DOHH2 (cell line): ENCODE data around the gene GPC1.

ENCODE experiments used
- H3F3A ChIP-seq: fragments of 200-600 bp; sonication (generic), shearing (Covaris generic); 2 replicates; pipeline ENCODE4 v1.6.0; 2016; ENCODE audit warnings: antibody characterized with exemption, mild to moderate bottlenecking; ENCODE audit not compliant: control insufficient read depth, insufficient read depth
- H3K27ac ChIP-seq: fragments of 200-600 bp; sonication (generic); 2 replicates; pipeline ENCODE4 v1.5.1; 2014; ENCODE audit warnings: low read depth, mild to moderate bottlenecking, low read length, moderate library complexity
- H3K27me3 ChIP-seq: fragments of 200-600 bp; sonication (generic); 2 replicates; pipeline ENCODE4 v1.6.1; 2014; ENCODE audit warnings: mild to moderate bottlenecking, low read length, mixed read lengths; ENCODE audit not compliant: control insufficient read depth
- H3K36me3 ChIP-seq: fragments of 200-600 bp; sonication (generic); 2 replicates; pipeline ENCODE4 v1.6.1; 2014; ENCODE audit warnings: mild to moderate bottlenecking, low read length, moderate library complexity, mixed read lengths; ENCODE audit not compliant: control insufficient read depth
- H3K4me1 ChIP-seq: fragments of 200-600 bp; sonication (generic); 2 replicates; pipeline ENCODE4 v1.6.1; 2014; ENCODE audit warnings: mild to moderate bottlenecking, low read length, mixed read lengths; ENCODE audit not compliant: control insufficient read depth
- H3K4me2 ChIP-seq: fragments of 200-600 bp; sonication (generic); 2 replicates; pipeline ENCODE4 v1.6.0; 2014; ENCODE audit warnings: mild to moderate bottlenecking, low read length, moderate library complexity
- H3K4me3 ChIP-seq: fragments of 200-600 bp; sonication (generic); 2 replicates; pipeline ENCODE4 v1.5.1; 2014; ENCODE audit warnings: mild to moderate bottlenecking, low read length, mixed read lengths
- H3K79me2 ChIP-seq: fragments of 200-600 bp; sonication (generic); 2 replicates; pipeline ENCODE4 v1.6.1; 2014; ENCODE audit warnings: mild to moderate bottlenecking, low read length, mixed read lengths; ENCODE audit not compliant: control insufficient read depth
- H3K9me2 ChIP-seq: fragments of 200-600 bp; sonication (generic); replicated peaks from 2 replicates; pipeline ENCODE4 v1.6.1; 2014; ENCODE audit warnings: mild to moderate bottlenecking, low read length, mixed read lengths; ENCODE audit not compliant: control insufficient read depth
- H3K9me3 ChIP-seq: fragments of 200-600 bp; sonication (generic); 2 replicates; pipeline ENCODE4 v1.6.1; 2014; ENCODE audit warnings: antibody characterized with exemption, low read length, mixed read lengths; ENCODE audit not compliant: control insufficient read depth, insufficient read depth
- H4K20me1 ChIP-seq: fragments of 200-600 bp; sonication (generic); 2 replicates; pipeline ENCODE4 v1.6.0; 2014; ENCODE audit warnings: low read depth, mild to moderate bottlenecking, antibody characterized with exemption, low read length, moderate library complexity; ENCODE audit not compliant: control insufficient read depth, insufficient read depth
- EZH2phosphoT487 ChIP-seq: fragments of 200-600 bp; sonication (generic); IDR thresholded peaks from 2 replicates; pipeline ENCODE4 v1.6.1; 2017; ENCODE audit warnings: borderline replicate concordance, mild to moderate bottlenecking, antibody characterized with exemption, low read length, moderate library complexity, mixed read lengths
- TF ChIP-seq, protein P1 (sequence below): fragments of 200-600 bp; sonication (generic); IDR thresholded peaks from one replicate; pipeline ENCODE4 v1.5.1; 2014; ENCODE audit warnings: antibody characterized with exemption, mild to moderate bottlenecking, low read depth, low read length; ENCODE audit not compliant: poor library complexity, severe bottlenecking

GPC1 gene

GRCh38 chr2:240449764-240450531, 14.5 kb downstream of the GPC1 start:
- Histone ChIP-seq H3K4me3 (no peak overlapping the region), H3F3A (no peaks in the 10 kb centered on the region), H3K4me1 (no peaks in the 10 kb centered on the region), H3K27me3 (peaks cover 18% of the 10 kb centered on the region), H3K4me2 (no peak overlapping the region), H4K20me1 (no peaks in the 10 kb centered on the region), H3K36me3 (no peaks in the 10 kb centered on the region), H3K27ac (no peak overlapping the region), H3K9me2 (no peaks in the 10 kb centered on the region), H3K9me3 (no peaks in the 10 kb centered on the region), H3K79me2 (no peaks in the 10 kb centered on the region)
- TF ChIP-seq, protein P1, sequence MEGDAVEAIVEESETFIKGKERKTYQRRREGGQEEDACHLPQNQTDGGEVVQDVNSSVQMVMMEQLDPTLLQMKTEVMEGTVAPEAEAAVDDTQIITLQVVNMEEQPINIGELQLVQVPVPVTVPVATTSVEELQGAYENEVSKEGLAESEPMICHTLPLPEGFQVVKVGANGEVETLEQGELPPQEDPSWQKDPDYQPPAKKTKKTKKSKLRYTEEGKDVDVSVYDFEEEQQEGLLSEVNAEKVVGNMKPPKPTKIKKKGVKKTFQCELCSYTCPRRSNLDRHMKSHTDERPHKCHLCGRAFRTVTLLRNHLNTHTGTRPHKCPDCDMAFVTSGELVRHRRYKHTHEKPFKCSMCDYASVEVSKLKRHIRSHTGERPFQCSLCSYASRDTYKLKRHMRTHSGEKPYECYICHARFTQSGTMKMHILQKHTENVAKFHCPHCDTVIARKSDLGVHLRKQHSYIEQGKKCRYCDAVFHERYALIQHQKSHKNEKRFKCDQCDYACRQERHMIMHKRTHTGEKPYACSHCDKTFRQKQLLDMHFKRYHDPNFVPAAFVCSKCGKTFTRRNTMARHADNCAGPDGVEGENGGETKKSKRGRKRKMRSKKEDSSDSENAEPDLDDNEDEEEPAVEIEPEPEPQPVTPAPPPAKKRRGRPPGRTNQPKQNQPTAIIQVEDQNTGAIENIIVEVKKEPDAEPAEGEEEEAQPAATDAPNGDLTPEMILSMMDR = no peak
- no peak for TF ChIP-seq EZH2phosphoT487

DNA sequence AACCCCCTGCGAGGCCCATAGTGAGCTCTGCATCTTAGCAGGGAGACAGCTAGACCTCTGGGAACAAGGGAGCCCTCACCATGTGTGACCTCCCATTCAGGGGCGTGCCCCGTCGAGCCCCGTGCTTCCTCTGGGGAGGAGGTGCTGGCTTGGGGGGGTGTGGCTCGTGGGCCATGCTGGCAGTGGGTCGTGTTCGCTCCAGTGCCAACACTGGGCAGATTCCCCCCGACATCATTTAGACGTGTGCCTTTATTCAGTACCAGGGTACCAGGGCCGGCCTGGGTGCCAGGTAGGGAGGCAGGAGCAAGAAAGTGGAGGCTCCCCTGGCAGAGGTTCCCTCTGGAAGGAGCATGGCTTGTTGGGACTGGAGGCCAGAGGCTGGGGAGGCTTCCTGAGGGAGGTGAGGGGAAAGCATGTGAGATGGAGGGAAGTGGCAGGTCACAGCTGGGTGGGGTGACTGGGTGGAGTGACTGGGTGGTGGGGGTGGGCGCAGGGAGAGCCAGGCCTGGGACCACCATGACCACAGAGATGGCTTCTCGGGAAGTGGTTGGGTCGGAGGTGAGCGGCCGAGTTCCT, 15.2 kb downstream of the GPC1 start:
- Histone ChIP-seq H3K9me3 (no peaks in the 10 kb centered on the region), H3K4me1 (no peaks in the 10 kb centered on the region), H3K27me3 (peaks cover 21% of the 10 kb centered on the region)

GRCh38 chr2:240451108-240451611, 15.7 kb downstream of the GPC1 start:
- H3K9me2 ChIP-seq = no peaks in the 10 kb centered on the region

More for the DNA sequence above, 15.2 kb downstream of the GPC1 start:
- Histone ChIP-seq H3F3A (no peaks in the 10 kb centered on the region), H3K4me3 (no peak overlapping the region), H3K79me2 (no peaks in the 10 kb centered on the region), H3K27ac (no peak overlapping the region), H3K9me2 (no peaks in the 10 kb centered on the region), H3K4me2 (no peak overlapping the region), H3K36me3 (no peaks in the 10 kb centered on the region), H4K20me1 (no peaks in the 10 kb centered on the region)
- TF ChIP-seq, protein P1 = no peak
- no peak for TF ChIP-seq EZH2phosphoT487

More at GRCh38 chr2:240451108-240451611, 15.7 kb downstream of the GPC1 start:
- Histone ChIP-seq H3K36me3 (no peaks in the 10 kb centered on the region), H3K27ac (no peak overlapping the region), H3K79me2 (no peaks in the 10 kb centered on the region), H4K20me1 (no peaks in the 10 kb centered on the region), H3K27me3 (peaks cover 21% of the 10 kb centered on the region), H3K4me1 (no peaks in the 10 kb centered on the region), H3F3A (no peaks in the 10 kb centered on the region), H3K4me3 (no peak overlapping the region), H3K9me3 (no peaks in the 10 kb centered on the region), H3K4me2 (no peak overlapping the region)
- TF ChIP-seq, protein P1 = no peak
- no peak for TF ChIP-seq EZH2phosphoT487
